HepG2 (cell line): Measurements from ENCODE around the gene GHRHR.

Source experiments
- ATM ChIP-seq: fragments of 450-650 bp; IDR thresholded peaks from 2 replicates; pipeline ENCODE4 v1.7.1; 2017; ENCODE audit warnings: mild to moderate bottlenecking, borderline replicate concordance
- CHD2 ChIP-seq: IDR thresholded peaks from 2 replicates; pipeline ENCODE4 v1.6.1; 2011; ENCODE audit warnings: low read depth, low read length, improper control_type of control experiment
- EHMT2 ChIP-seq: fragments of 200-600 bp; sonication (generic); IDR thresholded peaks from 2 replicates; pipeline ENCODE4 v1.7.0; 2017; ENCODE audit warnings: antibody characterized with exemption, low read depth, low read length, borderline replicate concordance
- GLI4 ChIP-seq: sonication (generic); formaldehyde crosslinking; IDR thresholded peaks from 2 replicates; pipeline ENCODE4 v1.5.1; 2020; ENCODE audit warnings: missing genetic modification reagents, mild to moderate bottlenecking, moderate library complexity, borderline replicate concordance
- RAD51 ChIP-seq: fragments of 450-650 bp; IDR thresholded peaks from 2 replicates; pipeline ENCODE4 v1.6.1; 2016; ENCODE audit warnings: borderline replicate concordance
- SIN3B ChIP-seq: fragments of 150-350 bp; IDR thresholded peaks from 2 replicates; pipeline ENCODE4 v1.6.1; 2014; ENCODE audit warnings: low read length
- TEAD2 ChIP-seq: sonication (generic); formaldehyde crosslinking; IDR thresholded peaks from 2 replicates; pipeline ENCODE4 v1.9.0; 2021; ENCODE audit warnings: missing genetic modification reagents
- ZKSCAN5 ChIP-seq: sonication (generic); formaldehyde crosslinking; IDR thresholded peaks from 2 replicates; pipeline ENCODE4 v1.5.1; 2020; ENCODE audit warnings: mild to moderate bottlenecking, missing genetic modification reagents
- ZNF816 ChIP-seq: sonication (generic); formaldehyde crosslinking; IDR thresholded peaks from 2 replicates; pipeline ENCODE4 v1.8.0; 2022; ENCODE audit warnings: missing genetic modification reagents, mild to moderate bottlenecking, borderline replicate concordance
- TF ChIP-seq, protein P1 (sequence below), 2 experiments: IDR thresholded peaks; 2 replicates each; pipeline ENCODE4 v1.6.1; 2011 to 2012; ENCODE audit warnings: low read length in 2 of 2, borderline replicate concordance in 1 of 2, low read depth in 1 of 2, mild to moderate bottlenecking in 1 of 2, moderate library complexity in 1 of 2
- TF ChIP-seq, protein P2 (sequence below): sonication (generic); formaldehyde crosslinking; IDR thresholded peaks from 2 replicates; pipeline ENCODE4 v1.4.0; 2020; ENCODE audit warnings: missing genetic modification reagents
- TF ChIP-seq, protein P3 (sequence below): sonication (generic); formaldehyde crosslinking; IDR thresholded peaks from 2 replicates; pipeline ENCODE4 v1.8.0; 2022; ENCODE audit warnings: low read depth, missing genetic modification reagents

DNA sequence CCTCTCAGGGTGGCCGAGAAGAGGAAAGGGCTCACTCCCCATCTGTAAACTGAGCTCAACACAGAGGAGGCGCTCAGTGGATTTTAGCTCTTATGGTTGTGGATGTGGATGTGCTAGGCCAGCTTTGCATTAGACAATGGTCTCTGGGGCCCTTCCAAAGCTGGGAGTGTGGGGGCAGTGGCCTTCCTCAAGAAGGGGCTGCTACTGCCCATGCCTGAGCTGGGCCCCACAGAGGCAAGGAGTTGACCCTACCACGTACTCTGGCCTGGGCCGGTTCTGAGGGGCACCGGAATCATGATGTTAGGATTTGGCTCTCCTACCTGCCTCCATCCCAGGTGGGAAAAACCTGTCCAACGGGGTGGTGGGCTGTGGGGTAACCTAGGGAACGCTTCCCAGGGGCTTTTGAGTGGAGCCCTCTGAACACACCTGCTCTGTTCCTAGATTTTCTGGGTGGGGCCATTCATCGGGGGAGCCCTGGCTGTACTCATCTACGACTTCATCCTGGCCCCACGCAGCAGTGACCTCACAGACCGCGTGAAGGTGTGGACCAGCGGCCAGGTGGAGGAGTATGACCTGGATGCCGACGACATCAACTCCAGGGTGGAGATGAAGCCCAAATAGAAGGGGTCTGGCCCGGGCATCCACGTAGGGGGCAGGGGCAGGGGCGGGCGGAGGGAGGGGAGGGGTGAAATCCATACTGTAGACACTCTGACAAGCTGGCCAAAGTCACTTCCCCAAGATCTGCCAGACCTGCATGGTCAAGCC lies 40.6 kb upstream of the GHRHR start:
- TF ChIP-seq, protein P1, sequence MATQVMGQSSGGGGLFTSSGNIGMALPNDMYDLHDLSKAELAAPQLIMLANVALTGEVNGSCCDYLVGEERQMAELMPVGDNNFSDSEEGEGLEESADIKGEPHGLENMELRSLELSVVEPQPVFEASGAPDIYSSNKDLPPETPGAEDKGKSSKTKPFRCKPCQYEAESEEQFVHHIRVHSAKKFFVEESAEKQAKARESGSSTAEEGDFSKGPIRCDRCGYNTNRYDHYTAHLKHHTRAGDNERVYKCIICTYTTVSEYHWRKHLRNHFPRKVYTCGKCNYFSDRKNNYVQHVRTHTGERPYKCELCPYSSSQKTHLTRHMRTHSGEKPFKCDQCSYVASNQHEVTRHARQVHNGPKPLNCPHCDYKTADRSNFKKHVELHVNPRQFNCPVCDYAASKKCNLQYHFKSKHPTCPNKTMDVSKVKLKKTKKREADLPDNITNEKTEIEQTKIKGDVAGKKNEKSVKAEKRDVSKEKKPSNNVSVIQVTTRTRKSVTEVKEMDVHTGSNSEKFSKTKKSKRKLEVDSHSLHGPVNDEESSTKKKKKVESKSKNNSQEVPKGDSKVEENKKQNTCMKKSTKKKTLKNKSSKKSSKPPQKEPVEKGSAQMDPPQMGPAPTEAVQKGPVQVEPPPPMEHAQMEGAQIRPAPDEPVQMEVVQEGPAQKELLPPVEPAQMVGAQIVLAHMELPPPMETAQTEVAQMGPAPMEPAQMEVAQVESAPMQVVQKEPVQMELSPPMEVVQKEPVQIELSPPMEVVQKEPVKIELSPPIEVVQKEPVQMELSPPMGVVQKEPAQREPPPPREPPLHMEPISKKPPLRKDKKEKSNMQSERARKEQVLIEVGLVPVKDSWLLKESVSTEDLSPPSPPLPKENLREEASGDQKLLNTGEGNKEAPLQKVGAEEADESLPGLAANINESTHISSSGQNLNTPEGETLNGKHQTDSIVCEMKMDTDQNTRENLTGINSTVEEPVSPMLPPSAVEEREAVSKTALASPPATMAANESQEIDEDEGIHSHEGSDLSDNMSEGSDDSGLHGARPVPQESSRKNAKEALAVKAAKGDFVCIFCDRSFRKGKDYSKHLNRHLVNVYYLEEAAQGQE (IDR thresholded peaks at IDR 0.05; ENCODE audit: borderline replicate concordance in 1 of 2, low read depth in 1 of 2, low read length in 2 of 2), result no peak
- TF ChIP-seq SIN3B (no peak), EHMT2 (no peak), CHD2 (no peak), RAD51 (no peak), ATM (no peak), ZKSCAN5 (CRISPR knock-in tag) (no peak), TEAD2 (CRISPR knock-in tag) (no peak), ZNF816 (CRISPR knock-in tag) (no peak), GLI4 (no peak)
- TF ChIP-seq, protein P2, sequence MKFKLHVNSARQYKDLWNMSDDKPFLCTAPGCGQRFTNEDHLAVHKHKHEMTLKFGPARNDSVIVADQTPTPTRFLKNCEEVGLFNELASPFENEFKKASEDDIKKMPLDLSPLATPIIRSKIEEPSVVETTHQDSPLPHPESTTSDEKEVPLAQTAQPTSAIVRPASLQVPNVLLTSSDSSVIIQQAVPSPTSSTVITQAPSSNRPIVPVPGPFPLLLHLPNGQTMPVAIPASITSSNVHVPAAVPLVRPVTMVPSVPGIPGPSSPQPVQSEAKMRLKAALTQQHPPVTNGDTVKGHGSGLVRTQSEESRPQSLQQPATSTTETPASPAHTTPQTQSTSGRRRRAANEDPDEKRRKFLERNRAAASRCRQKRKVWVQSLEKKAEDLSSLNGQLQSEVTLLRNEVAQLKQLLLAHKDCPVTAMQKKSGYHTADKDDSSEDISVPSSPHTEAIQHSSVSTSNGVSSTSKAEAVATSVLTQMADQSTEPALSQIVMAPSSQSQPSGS (CRISPR knock-in tag), result no peak
- TF ChIP-seq, protein P3, sequence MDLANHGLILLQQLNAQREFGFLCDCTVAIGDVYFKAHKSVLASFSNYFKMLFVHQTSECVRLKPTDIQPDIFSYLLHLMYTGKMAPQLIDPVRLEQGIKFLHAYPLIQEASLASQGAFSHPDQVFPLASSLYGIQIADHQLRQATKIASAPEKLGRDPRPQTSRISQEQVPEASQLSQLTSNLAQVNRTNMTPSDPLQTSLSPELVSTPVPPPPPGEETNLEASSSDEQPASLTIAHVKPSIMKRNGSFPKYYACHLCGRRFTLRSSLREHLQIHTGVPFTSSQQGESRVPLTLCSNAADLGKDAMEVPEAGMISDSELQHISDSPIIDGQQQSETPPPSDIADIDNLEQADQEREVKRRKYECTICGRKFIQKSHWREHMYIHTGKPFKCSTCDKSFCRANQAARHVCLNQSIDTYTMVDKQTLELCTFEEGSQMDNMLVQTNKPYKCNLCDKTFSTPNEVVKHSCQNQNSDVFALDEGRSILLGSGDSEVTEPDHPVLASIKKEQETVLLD (CRISPR knock-in tag), result no peak
